Measurements from ENCODE around the gene CRY1.

Gene CRY1

DNA sequence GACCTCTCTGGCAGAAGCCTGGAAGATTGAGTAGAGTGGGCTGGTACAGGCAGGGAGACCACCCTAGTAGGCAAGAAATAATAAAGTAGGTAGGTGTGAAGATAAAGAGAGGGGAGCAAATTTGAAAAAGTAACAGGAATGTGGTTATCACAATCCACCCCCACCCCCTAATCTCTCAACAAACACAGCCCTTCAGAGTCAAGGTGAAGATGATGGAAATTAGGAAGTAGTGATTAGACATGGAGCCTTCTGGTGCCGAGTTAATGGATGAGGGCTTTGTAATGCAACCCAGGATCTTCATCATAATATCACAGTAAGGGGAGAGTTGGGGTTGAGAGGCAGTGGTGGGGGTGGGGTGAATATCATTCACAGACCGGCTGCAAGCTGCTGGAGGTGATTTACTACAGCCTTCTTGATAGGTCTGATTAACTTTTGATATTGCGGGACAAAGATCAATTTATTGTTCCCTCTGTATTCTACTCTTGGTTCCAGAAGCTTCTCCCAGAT, 29.2 kb upstream of the CRY1 start:
- DNase-seq (ENCODE audit: low read depth), result no peak
- no peak overlapping the region for H3K4me3 ChIP-seq (ENCODE audit: low read depth, low read length)
- TF ChIP-seq, protein P1, sequence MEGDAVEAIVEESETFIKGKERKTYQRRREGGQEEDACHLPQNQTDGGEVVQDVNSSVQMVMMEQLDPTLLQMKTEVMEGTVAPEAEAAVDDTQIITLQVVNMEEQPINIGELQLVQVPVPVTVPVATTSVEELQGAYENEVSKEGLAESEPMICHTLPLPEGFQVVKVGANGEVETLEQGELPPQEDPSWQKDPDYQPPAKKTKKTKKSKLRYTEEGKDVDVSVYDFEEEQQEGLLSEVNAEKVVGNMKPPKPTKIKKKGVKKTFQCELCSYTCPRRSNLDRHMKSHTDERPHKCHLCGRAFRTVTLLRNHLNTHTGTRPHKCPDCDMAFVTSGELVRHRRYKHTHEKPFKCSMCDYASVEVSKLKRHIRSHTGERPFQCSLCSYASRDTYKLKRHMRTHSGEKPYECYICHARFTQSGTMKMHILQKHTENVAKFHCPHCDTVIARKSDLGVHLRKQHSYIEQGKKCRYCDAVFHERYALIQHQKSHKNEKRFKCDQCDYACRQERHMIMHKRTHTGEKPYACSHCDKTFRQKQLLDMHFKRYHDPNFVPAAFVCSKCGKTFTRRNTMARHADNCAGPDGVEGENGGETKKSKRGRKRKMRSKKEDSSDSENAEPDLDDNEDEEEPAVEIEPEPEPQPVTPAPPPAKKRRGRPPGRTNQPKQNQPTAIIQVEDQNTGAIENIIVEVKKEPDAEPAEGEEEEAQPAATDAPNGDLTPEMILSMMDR (IDR thresholded peaks at IDR 0.05; ENCODE audit: low read depth, low read length, missing control alignments), result no peak

DNA sequence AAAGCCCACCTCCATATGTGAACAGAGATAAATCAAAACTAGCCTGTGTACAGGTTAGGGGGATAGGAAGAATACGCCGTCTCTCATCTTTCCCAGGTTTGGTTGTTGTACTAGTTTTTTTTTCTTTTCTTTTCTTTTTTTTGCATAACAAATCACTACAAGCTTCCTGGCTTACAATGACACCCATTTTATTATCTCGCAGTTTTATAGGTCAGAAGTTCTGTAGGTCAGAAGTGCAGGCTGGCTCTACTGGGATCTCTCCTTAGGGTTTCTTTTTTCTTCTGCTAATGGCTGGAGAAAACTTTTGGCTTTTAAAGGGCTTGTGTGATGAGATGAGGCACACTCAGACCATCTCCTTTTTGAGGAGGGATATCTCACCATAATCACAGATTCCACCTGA, 25.7 kb upstream of the CRY1 start:
- H3K4me3 ChIP-seq (ENCODE audit: low read depth, low read length), result no peak overlapping the region
- DNase-seq (ENCODE audit: low read depth), result no peak
- TF ChIP-seq, protein P1 (IDR thresholded peaks at IDR 0.05; ENCODE audit: low read depth, low read length, missing control alignments), result no peak

GRCh38 chr12:107118624-107119023, 25.3 kb upstream of the CRY1 start:
- TF ChIP-seq, protein P1 (IDR thresholded peaks at IDR 0.05; ENCODE audit: low read depth, low read length, missing control alignments), result no peak
- DNase-seq (ENCODE audit: low read depth), result no peak
- H3K4me3 ChIP-seq (ENCODE audit: low read depth, low read length), result no peak overlapping the region

DNA sequence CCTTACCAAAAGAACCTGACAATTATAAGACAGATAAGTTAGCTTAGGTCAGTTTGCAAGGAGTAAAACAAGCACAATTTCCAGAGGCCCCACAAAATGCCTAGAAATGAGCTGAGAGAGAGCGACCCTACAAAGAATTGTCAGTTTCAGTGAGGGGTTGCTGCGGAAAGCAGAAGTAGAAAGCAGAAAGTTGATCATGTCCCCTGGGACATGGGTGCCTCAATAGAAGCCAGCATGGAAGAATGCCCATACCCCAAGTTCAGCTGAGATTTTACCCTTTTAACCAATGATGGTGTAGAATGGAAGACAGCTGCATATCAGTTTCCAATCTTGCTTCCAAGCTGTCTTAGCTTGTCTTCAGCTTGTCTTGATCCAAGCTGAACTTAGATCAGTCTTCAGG, 21.8 kb upstream of the CRY1 start:
- H3K4me3 ChIP-seq (ENCODE audit: low read depth, low read length), result no peak overlapping the region
- DNase-seq (ENCODE audit: low read depth), result no peak
- TF ChIP-seq, protein P1 (IDR thresholded peaks at IDR 0.05; ENCODE audit: low read depth, low read length, missing control alignments), result no peak

- no peak for DNase-seq (ENCODE audit: low read depth)
Observed at GRCh38 chr12:107111314-107111713, 18.0 kb upstream of the CRY1 start.

GRCh38 chr12:107109726-107110719, 16.7 kb upstream of the CRY1 start:
- no peak overlapping the region for H3K4me3 ChIP-seq (ENCODE audit: low read depth, low read length)
- no peak for DNase-seq (ENCODE audit: low read depth)
- TF ChIP-seq, protein P1 (IDR thresholded peaks at IDR 0.05; ENCODE audit: low read depth, low read length, missing control alignments), result no peak

More at GRCh38 chr12:107111314-107111713, 18.0 kb upstream of the CRY1 start:
- H3K4me3 ChIP-seq (ENCODE audit: low read depth, low read length), result no peak overlapping the region
- TF ChIP-seq, protein P1 (IDR thresholded peaks at IDR 0.05; ENCODE audit: low read depth, low read length, missing control alignments), result no peak

Data from GM12864 (cell line).